ENCODE data around the gene CPA2.

DNA sequence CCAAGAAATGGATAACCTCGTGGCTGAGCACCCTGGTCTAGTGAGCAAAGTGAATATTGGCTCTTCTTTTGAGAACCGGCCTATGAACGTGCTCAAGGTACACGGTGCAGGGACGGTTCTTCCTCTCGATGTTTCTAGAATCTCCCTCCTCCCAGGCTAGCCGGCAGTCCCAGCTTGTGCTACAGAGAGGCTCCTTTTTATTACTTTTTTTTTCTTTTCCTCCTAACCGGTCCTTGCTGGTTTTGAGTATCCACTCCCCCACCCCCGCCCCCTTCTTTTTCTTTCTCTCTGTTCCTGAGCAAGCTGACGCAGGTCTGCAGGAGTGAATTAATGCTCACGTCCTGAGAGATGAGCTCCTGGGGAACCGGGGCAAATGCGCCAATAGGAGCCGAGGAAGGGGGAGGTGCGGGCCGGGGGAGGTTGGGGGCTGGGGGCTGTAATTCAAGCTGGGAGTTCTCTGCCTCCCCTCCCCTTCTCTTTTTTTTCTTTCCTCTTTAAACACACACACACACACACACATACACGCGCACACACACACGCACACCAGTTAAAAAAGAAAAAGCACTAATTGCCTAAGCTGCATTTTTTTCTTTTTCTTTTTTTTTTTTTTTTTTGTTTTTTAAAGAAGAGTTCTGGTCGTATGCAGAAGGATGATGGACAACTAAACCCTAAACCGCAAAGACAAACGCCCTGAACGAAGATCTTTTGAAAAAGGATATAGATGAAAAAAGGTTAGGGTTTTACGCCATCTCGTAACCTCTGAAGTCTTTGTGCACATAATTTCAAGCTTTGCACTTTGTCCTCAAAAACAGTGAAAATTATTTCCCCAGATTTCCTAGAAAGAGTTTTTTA, 6.6 kb downstream of the CPA2 start:
- no peak for TF ChIP-seq POLR2A (IDR thresholded peaks at IDR 0.05)
- TF ChIP-seq, protein P1, sequence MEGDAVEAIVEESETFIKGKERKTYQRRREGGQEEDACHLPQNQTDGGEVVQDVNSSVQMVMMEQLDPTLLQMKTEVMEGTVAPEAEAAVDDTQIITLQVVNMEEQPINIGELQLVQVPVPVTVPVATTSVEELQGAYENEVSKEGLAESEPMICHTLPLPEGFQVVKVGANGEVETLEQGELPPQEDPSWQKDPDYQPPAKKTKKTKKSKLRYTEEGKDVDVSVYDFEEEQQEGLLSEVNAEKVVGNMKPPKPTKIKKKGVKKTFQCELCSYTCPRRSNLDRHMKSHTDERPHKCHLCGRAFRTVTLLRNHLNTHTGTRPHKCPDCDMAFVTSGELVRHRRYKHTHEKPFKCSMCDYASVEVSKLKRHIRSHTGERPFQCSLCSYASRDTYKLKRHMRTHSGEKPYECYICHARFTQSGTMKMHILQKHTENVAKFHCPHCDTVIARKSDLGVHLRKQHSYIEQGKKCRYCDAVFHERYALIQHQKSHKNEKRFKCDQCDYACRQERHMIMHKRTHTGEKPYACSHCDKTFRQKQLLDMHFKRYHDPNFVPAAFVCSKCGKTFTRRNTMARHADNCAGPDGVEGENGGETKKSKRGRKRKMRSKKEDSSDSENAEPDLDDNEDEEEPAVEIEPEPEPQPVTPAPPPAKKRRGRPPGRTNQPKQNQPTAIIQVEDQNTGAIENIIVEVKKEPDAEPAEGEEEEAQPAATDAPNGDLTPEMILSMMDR (IDR thresholded peaks at IDR 0.05): no peak
